Suprapubic skin (tissue), 3 donors: ENCODE measurements around the gene POLRMT.

Source experiments
- CTCF ChIP-seq, 2 donors: fragments of 200-600 bp in 1 of 2; fragments of 450-650 bp in 1 of 2; sonication (generic) in 1 of 2; IDR thresholded peaks; one replicate each; pipeline ENCODE4 v1.5.1; 2016 to 2019; ENCODE audit warnings: antibody characterized with exemption in 2 of 2, mild to moderate bottlenecking in 1 of 2, moderate library complexity in 1 of 2
- EP300 ChIP-seq: sonication (generic); formaldehyde crosslinking; IDR thresholded peaks from one replicate; pipeline ENCODE4 v1.6.1; 2017; ENCODE audit warnings: antibody characterized with exemption
- POLR2A ChIP-seq, 2 donors: fragments of 450-650 bp; IDR thresholded peaks; one replicate each; pipeline ENCODE4 v1.6.1; 2017; ENCODE audit warnings: antibody characterized with exemption in 2 of 2, mild to moderate bottlenecking in 2 of 2, moderate library complexity in 2 of 2

GRCh38 chr19:616062-616700 is 17.2 kb downstream of the POLRMT start:
- no peak for TF ChIP-seq POLR2A (IDR thresholded peaks at IDR 0.05)
- no peak for TF ChIP-seq CTCF (IDR thresholded peaks at IDR 0.05)
- no peak for TF ChIP-seq EP300
